Measurements from ENCODE around the gene EEF1AKMT3. TPM values are rescaled to one million over a fixed set of nuclear protein-coding genes. Genes with fewer than 3 reads are reported as not detected.

Gene EEF1AKMT3
- total RNA-seq, 1 donor from 2014 or later: 4.2 TPM

DNA sequence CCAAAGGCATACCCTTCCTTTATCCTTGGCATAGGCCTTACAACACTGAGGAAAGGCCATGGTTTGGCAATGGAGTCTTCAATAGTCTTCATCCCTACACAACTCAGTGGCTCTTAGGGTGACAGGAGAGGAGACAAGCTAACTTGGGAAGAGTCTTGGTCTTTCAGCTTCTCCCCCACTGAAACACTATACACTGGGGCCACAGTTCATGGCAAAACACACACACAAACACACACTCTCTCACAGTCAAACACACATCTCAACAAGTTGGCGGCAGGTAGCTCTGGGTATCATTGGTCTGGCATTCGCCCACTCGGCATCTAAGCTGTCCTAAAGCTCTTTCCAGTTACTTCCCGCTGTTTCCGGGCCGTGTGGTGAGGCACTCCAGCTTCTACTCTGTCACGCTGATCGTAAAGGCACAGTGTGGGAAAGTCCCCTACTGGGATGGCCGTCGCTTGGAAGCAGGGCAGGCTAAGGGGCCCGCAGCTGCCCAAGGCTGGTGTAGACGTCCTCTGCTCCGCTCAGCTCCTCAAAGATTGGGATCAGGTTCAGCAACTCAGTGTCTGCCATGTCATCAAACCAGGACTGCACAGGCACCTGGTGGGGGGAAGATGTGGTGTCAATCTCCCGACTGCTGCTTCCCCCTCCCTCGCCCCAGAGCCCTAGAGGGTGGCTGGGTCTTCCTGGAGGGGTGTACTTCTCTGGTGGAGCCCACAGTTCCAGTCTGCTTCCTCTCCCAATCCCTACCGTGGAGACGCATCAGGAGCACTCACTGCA, 50.9 kb downstream of the EEF1AKMT3 start:
- TF ChIP-seq, protein P1, sequence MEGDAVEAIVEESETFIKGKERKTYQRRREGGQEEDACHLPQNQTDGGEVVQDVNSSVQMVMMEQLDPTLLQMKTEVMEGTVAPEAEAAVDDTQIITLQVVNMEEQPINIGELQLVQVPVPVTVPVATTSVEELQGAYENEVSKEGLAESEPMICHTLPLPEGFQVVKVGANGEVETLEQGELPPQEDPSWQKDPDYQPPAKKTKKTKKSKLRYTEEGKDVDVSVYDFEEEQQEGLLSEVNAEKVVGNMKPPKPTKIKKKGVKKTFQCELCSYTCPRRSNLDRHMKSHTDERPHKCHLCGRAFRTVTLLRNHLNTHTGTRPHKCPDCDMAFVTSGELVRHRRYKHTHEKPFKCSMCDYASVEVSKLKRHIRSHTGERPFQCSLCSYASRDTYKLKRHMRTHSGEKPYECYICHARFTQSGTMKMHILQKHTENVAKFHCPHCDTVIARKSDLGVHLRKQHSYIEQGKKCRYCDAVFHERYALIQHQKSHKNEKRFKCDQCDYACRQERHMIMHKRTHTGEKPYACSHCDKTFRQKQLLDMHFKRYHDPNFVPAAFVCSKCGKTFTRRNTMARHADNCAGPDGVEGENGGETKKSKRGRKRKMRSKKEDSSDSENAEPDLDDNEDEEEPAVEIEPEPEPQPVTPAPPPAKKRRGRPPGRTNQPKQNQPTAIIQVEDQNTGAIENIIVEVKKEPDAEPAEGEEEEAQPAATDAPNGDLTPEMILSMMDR (conservative IDR thresholded peaks at IDR 0.05; ENCODE audit: low read depth, low read length): no peak
- no peak for DNase-seq (ENCODE audit: low read depth)
- H3K4me3 ChIP-seq (ENCODE audit: low read depth, low read length): no peak overlapping the region

DNA sequence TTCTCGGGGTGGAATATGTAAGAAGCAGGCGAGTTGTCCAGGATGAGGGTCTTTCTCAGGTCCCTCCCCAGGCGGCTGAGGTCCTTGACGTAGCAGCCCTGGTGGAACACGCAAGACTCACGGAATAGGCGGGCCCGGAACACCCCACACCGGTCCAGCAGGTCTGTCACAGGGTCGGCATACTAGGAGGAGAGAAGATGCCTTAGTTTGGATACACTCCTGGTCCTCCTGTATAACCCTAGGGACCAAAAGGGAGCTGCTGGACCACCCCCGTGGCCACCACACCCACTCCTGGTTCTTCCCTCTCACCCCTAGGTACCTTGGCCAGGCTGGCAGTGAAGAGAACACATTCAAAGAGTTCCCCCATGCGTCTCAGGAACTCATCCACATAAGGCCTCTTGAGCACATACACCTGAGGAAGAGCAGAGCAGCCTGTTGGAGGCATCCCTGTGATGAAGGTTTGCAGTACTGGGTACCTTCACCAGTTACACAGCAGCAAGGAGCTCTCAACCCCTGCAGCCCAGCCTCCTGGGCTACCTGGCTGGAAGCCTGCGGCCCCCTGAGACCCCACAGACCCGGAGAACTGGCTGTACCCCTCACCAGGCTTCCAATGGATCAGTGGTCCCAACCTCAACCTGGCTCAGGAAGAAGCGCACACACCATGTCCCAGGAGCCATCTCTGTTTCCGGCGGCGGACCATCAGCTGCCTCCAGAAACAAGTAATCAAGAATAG, 51.7 kb downstream of the EEF1AKMT3 start:
- H3K4me3 ChIP-seq (ENCODE audit: low read depth, low read length): no peak overlapping the region
- TF ChIP-seq, protein P1 (conservative IDR thresholded peaks at IDR 0.05; ENCODE audit: low read depth, low read length): no peak
- DNase-seq (ENCODE audit: low read depth): no peak

DNA sequence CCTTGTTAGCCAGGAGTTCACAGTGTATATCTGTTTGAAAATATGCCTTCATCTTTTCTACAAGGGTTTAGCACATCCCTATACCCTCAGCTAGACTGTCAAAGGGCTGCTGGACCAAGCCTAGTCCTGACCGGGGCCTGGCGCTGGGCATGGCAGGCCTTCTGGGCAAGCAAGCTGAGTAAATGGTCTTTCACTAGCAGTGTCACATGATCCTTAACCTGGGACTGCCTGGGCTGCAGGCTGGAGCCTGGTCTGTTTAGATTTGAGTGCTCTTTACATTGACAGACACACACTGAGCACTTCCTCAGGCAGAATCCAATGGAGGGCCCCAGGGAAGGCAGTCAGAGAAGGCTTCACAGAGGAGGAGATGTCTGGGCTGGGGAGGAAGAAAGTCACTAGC, 53.0 kb downstream of the EEF1AKMT3 start:
- TF ChIP-seq, protein P1 (conservative IDR thresholded peaks at IDR 0.05; ENCODE audit: low read depth, low read length): no peak
- no peak overlapping the region for H3K4me3 ChIP-seq (ENCODE audit: low read depth, low read length)
- DNase-seq (ENCODE audit: low read depth): no peak

DNA sequence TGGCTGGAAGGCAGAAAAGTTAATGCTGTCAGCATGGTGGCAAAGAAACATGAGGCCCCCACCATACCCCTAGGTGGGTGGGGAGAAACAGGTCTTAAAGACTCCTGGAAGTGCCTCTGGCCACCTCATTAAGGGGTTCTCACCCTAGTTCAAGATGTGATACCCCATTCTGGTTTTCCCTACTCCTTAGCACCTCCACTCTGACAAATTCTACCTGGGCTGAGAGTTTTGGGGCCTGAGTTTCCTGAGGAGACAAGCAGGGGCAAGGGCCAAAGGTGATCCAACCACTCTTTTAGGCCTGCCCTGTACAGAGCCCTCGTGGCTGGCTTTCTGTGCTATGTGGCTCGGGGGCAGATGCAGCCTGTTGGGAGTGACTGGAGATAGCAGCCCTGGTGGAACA, 54.0 kb downstream of the EEF1AKMT3 start:
- no peak overlapping the region for H3K4me3 ChIP-seq (ENCODE audit: low read depth, low read length)
- TF ChIP-seq, protein P1 (conservative IDR thresholded peaks at IDR 0.05; ENCODE audit: low read depth, low read length): no peak
- DNase-seq (ENCODE audit: low read depth): no peak

DNA sequence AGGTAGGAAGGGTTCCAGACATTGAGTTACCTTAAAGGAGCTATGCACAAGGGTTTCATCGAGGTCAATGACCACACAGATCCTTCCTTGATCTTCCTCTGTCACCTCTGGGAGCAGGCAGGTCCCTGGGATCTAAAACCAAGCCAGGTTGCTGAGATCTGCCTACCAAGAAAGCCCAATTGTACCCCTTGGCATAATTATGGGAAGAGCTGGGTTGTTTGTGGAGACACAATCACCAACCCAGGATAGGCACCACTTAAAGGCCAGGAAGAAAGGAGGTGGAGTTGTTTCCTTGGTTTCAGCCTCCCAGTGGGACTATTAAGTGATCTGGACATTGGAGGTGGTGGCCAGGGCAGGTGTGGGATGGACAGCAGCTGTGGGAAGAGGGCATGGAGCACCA, 54.6 kb downstream of the EEF1AKMT3 start:
- DNase-seq (ENCODE audit: low read depth): no peak
- no peak overlapping the region for H3K4me3 ChIP-seq (ENCODE audit: low read depth, low read length)
- TF ChIP-seq, protein P1 (conservative IDR thresholded peaks at IDR 0.05; ENCODE audit: low read depth, low read length): no peak

DNA sequence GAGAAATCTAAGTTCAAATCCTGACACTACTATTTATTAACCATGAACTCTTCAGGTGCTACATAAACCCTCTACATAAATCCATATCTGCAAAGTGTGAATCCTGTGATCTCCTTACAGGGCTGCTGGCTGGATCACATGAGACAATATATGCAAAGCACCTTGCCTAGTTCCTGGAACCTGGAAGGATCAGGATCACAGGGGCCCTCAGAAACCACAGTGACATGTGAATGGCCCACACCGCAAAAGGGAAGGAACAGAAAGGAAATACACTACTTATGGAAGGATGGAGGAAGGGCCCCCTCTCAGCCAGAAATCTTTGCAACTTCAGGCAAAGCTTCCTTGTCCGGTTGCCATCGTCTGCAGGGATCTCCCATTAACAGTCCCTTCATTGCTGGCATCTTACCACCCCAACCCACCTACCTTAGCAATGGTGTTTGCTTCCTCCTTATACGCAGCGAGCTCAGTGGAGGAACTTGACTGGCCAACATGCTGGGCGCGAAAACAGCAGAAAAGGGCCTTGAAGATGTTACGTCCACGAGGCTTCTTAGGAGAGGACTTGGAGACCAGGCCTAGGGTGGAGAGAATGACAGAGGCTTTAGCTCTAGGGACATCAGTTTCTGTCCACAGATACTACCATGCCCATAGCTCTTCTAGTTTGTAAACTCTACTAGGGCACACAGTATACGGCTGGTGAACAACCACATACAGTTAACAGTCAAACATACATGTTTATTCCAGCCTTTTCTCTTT, 56.8 kb downstream of the EEF1AKMT3 start:
- TF ChIP-seq, protein P1 (conservative IDR thresholded peaks at IDR 0.05; ENCODE audit: low read depth, low read length): no peak
- DNase-seq (ENCODE audit: low read depth): no peak
- H3K4me3 ChIP-seq (ENCODE audit: low read depth, low read length): no peak overlapping the region

Data from epithelial cell of proximal tubule (primary cell).